IMR-90 (cell line): ENCODE results near the gene SF3A1. TPM values are rescaled to one million over a fixed set of nuclear protein-coding genes. Genes with fewer than 3 reads are reported as not detected.

Experiments used
- ATAC-seq: fragments of 200-7000 bp; cut with Tn5 transposase; 2 replicates; pipeline ENCODE4 v1.9.1; 2020; ENCODE audit warnings: low read depth, mild to moderate bottlenecking, moderate library complexity
- BruUV-seq: library from RNA; stranded (reverse); fragments of 400-500 nt; replicated peaks from 2 replicates; lab custom pipeline; 2021; lab: Mats Ljungman, UMichigan
- CTCF ChIA-PET: fragments of 300-600 bp; formaldehyde crosslinking; extraction: SDS; loops from one replicate; lab custom pipeline; 2021; ENCODE audit warnings: antibody characterized with exemption; lab: Yijun Ruan, JAX
- POLR2A ChIA-PET: fragments of 300-600 bp; sonication (Branson Sonifier 250); formaldehyde crosslinking; loops from one replicate; lab custom pipeline; 2022; ENCODE audit warnings: antibody characterized with exemption; ENCODE audit not compliant: unreplicated experiment; lab: Charles Lee
- DNase-seq: peaks from one replicate; pipeline ENCODE4 v3.0.0; 2013
- H2AFZ ChIP-seq: replicated peaks from 2 replicates; pipeline ENCODE3; 2013; ENCODE audit warnings: low read length, mild to moderate bottlenecking; ENCODE audit not compliant: poor library complexity
- H2AK5ac ChIP-seq: 2 replicates; pipeline ENCODE4 v1.6.1; 2013; ENCODE audit warnings: low read depth, low read length, inconsistent platforms
- H2AK9ac ChIP-seq: replicated peaks from 2 replicates; pipeline ENCODE3; 2013; ENCODE audit warnings: mild to moderate bottlenecking, low read depth, low read length, moderate library complexity; ENCODE audit not compliant: poor library complexity
- H2BK120ac ChIP-seq: 2 replicates; pipeline ENCODE4 v1.6.1; 2013; ENCODE audit warnings: low read depth, low read length, inconsistent platforms
- H2BK15ac ChIP-seq: 3 replicates; pipeline ENCODE4 v1.6.1; 2013; ENCODE audit warnings: low read depth, low read length, inconsistent platforms
- H2BK20ac ChIP-seq: 2 replicates; pipeline ENCODE4 v1.6.1; 2013; ENCODE audit warnings: low read depth, mild to moderate bottlenecking, inconsistent platforms, low read length, moderate library complexity
- H2BK5ac ChIP-seq: 2 replicates; pipeline ENCODE4 v1.6.1; 2013; ENCODE audit warnings: mild to moderate bottlenecking, low read depth, low read length, inconsistent platforms; ENCODE audit not compliant: poor library complexity, severe bottlenecking
- H3K14ac ChIP-seq: replicated peaks from 2 replicates; pipeline ENCODE4 v1.6.1; 2013; ENCODE audit warnings: low read depth, low read length, inconsistent platforms
- H3K18ac ChIP-seq: 2 replicates; pipeline ENCODE4 v1.6.1; 2013; ENCODE audit warnings: low read depth, low read length, control low read depth
- H3K23ac ChIP-seq: 2 replicates; pipeline ENCODE4 v1.6.1; 2013; ENCODE audit warnings: low read depth, low read length, inconsistent platforms
- H3K27ac ChIP-seq: 2 replicates; pipeline ENCODE4 v1.5.1; 2013; ENCODE audit warnings: mild to moderate bottlenecking, control low read depth, low read length; ENCODE audit not compliant: insufficient read depth
- H3K27me3 ChIP-seq: 2 replicates; pipeline ENCODE4 v1.6.1; 2013; ENCODE audit warnings: low read length; ENCODE audit not compliant: control insufficient read depth, insufficient read depth
- H3K36me3 ChIP-seq: 2 replicates; pipeline ENCODE4 v1.6.1; 2013; ENCODE audit warnings: low read length, mixed read lengths; ENCODE audit not compliant: control insufficient read depth, insufficient read depth
- H3K4ac ChIP-seq: 2 replicates; pipeline ENCODE4 v1.6.1; 2013; ENCODE audit warnings: low read depth, low read length, inconsistent platforms
- H3K4me1 ChIP-seq: 2 replicates; pipeline ENCODE4 v1.6.1; 2013; ENCODE audit warnings: low read length, mixed read lengths; ENCODE audit not compliant: control insufficient read depth, insufficient read depth
- H3K4me2 ChIP-seq: 2 replicates; pipeline ENCODE4 v1.6.1; 2013; ENCODE audit warnings: low read depth, mild to moderate bottlenecking, control low read depth, low read length, moderate library complexity
- H3K4me3 ChIP-seq: 2 replicates; pipeline ENCODE4 v1.5.1; 2013; ENCODE audit warnings: low read depth, mild to moderate bottlenecking, control low read depth, low read length, moderate library complexity; ENCODE audit not compliant: insufficient read depth
- H3K56ac ChIP-seq: 2 replicates; pipeline ENCODE4 v1.6.1; 2013; ENCODE audit warnings: low read length, inconsistent platforms; ENCODE audit not compliant: insufficient read depth; ENCODE audit errors: extremely low read depth
- H3K79me1 ChIP-seq, 2 experiments: 2 replicates each; pipeline ENCODE4 v1.6.1; 2013; ENCODE audit warnings: low read length in 2 of 2, inconsistent platforms in 1 of 2, low read depth in 1 of 2
- H3K9ac ChIP-seq: 2 replicates; pipeline ENCODE4 v1.6.1; 2013; ENCODE audit warnings: low read depth, low read length, control low read depth
- H3K9me1 ChIP-seq: 2 replicates; pipeline ENCODE4 v1.6.1; 2013; ENCODE audit warnings: low read length, inconsistent platforms; ENCODE audit not compliant: insufficient read depth
- H3K9me3 ChIP-seq: 2 replicates; pipeline ENCODE4 v1.6.1; 2013; ENCODE audit warnings: low read length; ENCODE audit not compliant: control insufficient read depth, insufficient read depth
- H4K20me1 ChIP-seq: 2 replicates; pipeline ENCODE4 v1.6.1; 2013; ENCODE audit warnings: low read length, inconsistent platforms; ENCODE audit not compliant: insufficient read depth
- H4K5ac ChIP-seq: 2 replicates; pipeline ENCODE4 v1.6.1; 2013; ENCODE audit warnings: mild to moderate bottlenecking, low read depth, low read length, control low read depth
- H4K8ac ChIP-seq, 2 experiments: 2 replicates each; pipeline ENCODE4 v1.6.1; 2013; ENCODE audit warnings: low read depth in 2 of 2, low read length in 2 of 2, control low read depth in 1 of 2, inconsistent platforms in 1 of 2
- H4K91ac ChIP-seq: 2 replicates; pipeline ENCODE4 v1.6.1; 2013; ENCODE audit warnings: low read depth, low read length, inconsistent platforms; ENCODE audit not compliant: insufficient read depth
- BHLHE40 ChIP-seq: fragments of 150-350 bp; IDR thresholded peaks from 2 replicates; pipeline ENCODE4 v1.6.1; 2016; ENCODE audit warnings: mild to moderate bottlenecking, low read depth, low read length
- CEBPB ChIP-seq: IDR thresholded peaks from 2 replicates; pipeline ENCODE4 v1.6.1; 2012; ENCODE audit warnings: low read depth, low read length, improper control_type of control experiment
- CTCF ChIP-seq: conservative IDR thresholded peaks from 2 replicates; pipeline ENCODE4 v1.5.1; 2012; ENCODE audit warnings: mild to moderate bottlenecking, low read depth, low read length, improper control_type of control experiment
- MXI1 ChIP-seq: IDR thresholded peaks from 2 replicates; pipeline ENCODE4 v1.6.1; 2012; ENCODE audit warnings: low read depth, mild to moderate bottlenecking, low read length, moderate library complexity, borderline replicate concordance
- NFE2L2 ChIP-seq: fragments of 150-350 bp; IDR thresholded peaks from 2 replicates; pipeline ENCODE4 v1.6.1; 2016; ENCODE audit warnings: low read depth, mild to moderate bottlenecking, low read length
- RAD21 ChIP-seq: IDR thresholded peaks from 2 replicates; pipeline ENCODE4 v1.6.1; 2012; ENCODE audit warnings: low read length, improper control_type of control experiment
- WGBS, 2 experiments: methylation state at CpG; one replicate each; pipeline versions ENCODE4 v1.1.5 to v1.1.7; 2013; ENCODE audit warnings: missing lambda C conversion rate in 2 of 2; ENCODE audit not compliant: insufficient read length in 1 of 2; ENCODE audit errors: extremely low coverage in 2 of 2; 5-methylcytosine and 5-hydroxymethylcytosine counted together
- dilution Hi-C: fragments of 300-500 bp; cut with HindIII; formaldehyde crosslinking; loops from one replicate; pipeline ENCODE4 v1.14.3; 2018; ENCODE audit warnings: low sequenced_read_pairs; ENCODE audit not compliant: unreplicated experiment
- in situ Hi-C: fragments of 300-500 bp; cut with MboI; formaldehyde crosslinking; loops from 3 replicates; pipeline ENCODE4 v1.14.3; 2019; ENCODE audit warnings: low sequenced_read_pairs, inconsistent platforms, mixed read lengths
- intact Hi-C: fragments of 100-400 bp; cut with micrococcal nuclease; formaldehyde crosslinking; loops from 2 replicates; pipeline ENCODE4 v1.10.0; 2022
- polyA plus RNA-seq, 3 experiments: library from polyadenylated mRNA; depleted of rRNA; stranded (reverse); fragments of >200 nt; gene quantifications; 2 replicates each; pipeline ENCODE4 v1.2.3, GENCODE V29; 2012; ENCODE audit warnings: low replicate concordance in 1 of 3
- total RNA-seq: library from RNA; depleted of rRNA; stranded (reverse); fragments of >200 nt; gene quantifications from 2 replicates; pipeline ENCODE4 v1.2.3, GENCODE V29; 2012

SF3A1 gene
- total and polyA plus RNA-seq, 2 of the 4 experiments (the other 2 are of a cell fraction): 36.9 to 67.2 TPM

GRCh38 chr22:30344447-30345200 is 12.1 kb downstream of the SF3A1 start:
- no peak overlapping the region for H4K5ac ChIP-seq
- H4K8ac ChIP-seq: no peak overlapping the region
- ATAC-seq (no peak), DNase-seq (no peak)
- no peak overlapping the region for H2BK5ac ChIP-seq
- H4K91ac ChIP-seq: no peak overlapping the region
- H3K23ac ChIP-seq: no peak overlapping the region
- H2AFZ ChIP-seq: no peak overlapping the region
- H3K4ac ChIP-seq: no peak overlapping the region
- TF ChIP-seq CEBPB: no peak
- no peak for TF ChIP-seq MXI1
- no peak for TF ChIP-seq NFE2L2
- no peak for TF ChIP-seq BHLHE40
- no peak for TF ChIP-seq CTCF
- TF ChIP-seq RAD21: no peak
- H3K18ac ChIP-seq: no peak overlapping the region
- peaks cover 20 to 43% of the 10 kb centered on the region in 2 experiments for H3K79me1 ChIP-seq
- H2BK120ac ChIP-seq: no peak overlapping the region
- H2AK9ac ChIP-seq: no peak overlapping the region
- no peaks in the 10 kb centered on the region for H3K9me3 ChIP-seq
- intact Hi-C loops (no loop called here), in situ Hi-C loops (no loop called here), dilution Hi-C loops (no loop called here)
- ChIA-PET CTCF (interaction anchor here (0.6 kb wide), 1 partner anchor 37 kb away, joined by 3 read pairs; no protein-coding TSS in a partner anchor), POLR2A (no interaction called here)
- no peak overlapping the region for H3K4me2 ChIP-seq
- H3K14ac ChIP-seq: no peak overlapping the region
- no peak overlapping the region for H3K56ac ChIP-seq
- no peak overlapping the region for H2AK5ac ChIP-seq
- BruUV-seq: no TSS peak
- H3K27ac ChIP-seq: no peak overlapping the region
- no peak overlapping the region for H3K4me3 ChIP-seq
- peaks cover 23% of the 10 kb centered on the region for H4K20me1 ChIP-seq
- H3K27me3 ChIP-seq: no peaks in the 10 kb centered on the region
- H3K4me1 ChIP-seq: 0 out of 2 replicates have a peak, but pooled peaks cover 2% of the 10 kb centered on the region
- H3K36me3 ChIP-seq: peaks cover 75% of the 10 kb centered on the region
- H3K9ac ChIP-seq: no peak overlapping the region
- H3K9me1 ChIP-seq: no peaks in the 10 kb centered on the region
- 100% methylated on average over 6 of the region's 13 CpGs; no CpG with 5 or more reads in 1 of the 2 experiments for WGBS, 2 experiments
- H2BK15ac ChIP-seq: no peak overlapping the region
- H2BK20ac ChIP-seq: no peak overlapping the region
